ENCODE data around the gene HBS1L. TPM values are rescaled to one million over a fixed set of nuclear protein-coding genes. Genes with fewer than 3 reads are reported as not detected.

HBS1L gene
- total RNA-seq, 1 donor from 2014 or later = 39.1 TPM

DNA sequence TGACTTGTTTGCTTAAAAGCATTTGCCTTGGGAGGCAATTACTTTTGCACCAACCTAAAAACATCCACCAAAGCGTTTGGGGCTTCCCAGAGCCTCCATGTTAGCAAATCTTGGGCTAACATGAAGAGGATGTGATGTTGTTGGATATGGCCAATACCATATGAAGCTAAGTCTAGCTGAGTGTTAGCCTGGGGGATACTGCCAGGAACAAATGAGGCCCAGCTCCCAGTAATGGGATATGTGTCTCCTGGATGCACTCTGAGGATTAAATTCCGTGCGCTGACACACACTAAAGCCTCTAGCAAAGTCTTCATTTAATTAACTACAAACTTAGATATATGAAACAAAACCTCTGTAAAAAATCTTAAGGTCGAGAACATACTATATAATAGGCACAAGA lies 35.3 kb upstream of the HBS1L start:
- no peak overlapping the region for H3K9ac ChIP-seq (ENCODE audit: low read depth in 1 of 3, low read length in 3 of 3)
- no peaks in the 10 kb centered on the region for H3K9me3 ChIP-seq (ENCODE audit: control insufficient read depth in 3 of 3, low read length in 3 of 3)
- no peaks in the 10 kb centered on the region for H3K36me3 ChIP-seq (ENCODE audit: control insufficient read depth in 3 of 3, insufficient read depth in 3 of 3, low read length in 3 of 3)
- H3K4me3 ChIP-seq (ENCODE audit: low read length in 3 of 3) = no peak overlapping the region
- H3K27ac ChIP-seq (ENCODE audit: low read depth, low read length) = no peak overlapping the region
- no peaks in the 10 kb centered on the region for H3K27me3 ChIP-seq (ENCODE audit: control insufficient read depth in 3 of 3, insufficient read depth in 3 of 3, low read length in 3 of 3)
- no peaks in the 10 kb centered on the region for H3K4me1 ChIP-seq (ENCODE audit: control insufficient read depth in 3 of 3, insufficient read depth in 3 of 3, low read length in 3 of 3)

DNA sequence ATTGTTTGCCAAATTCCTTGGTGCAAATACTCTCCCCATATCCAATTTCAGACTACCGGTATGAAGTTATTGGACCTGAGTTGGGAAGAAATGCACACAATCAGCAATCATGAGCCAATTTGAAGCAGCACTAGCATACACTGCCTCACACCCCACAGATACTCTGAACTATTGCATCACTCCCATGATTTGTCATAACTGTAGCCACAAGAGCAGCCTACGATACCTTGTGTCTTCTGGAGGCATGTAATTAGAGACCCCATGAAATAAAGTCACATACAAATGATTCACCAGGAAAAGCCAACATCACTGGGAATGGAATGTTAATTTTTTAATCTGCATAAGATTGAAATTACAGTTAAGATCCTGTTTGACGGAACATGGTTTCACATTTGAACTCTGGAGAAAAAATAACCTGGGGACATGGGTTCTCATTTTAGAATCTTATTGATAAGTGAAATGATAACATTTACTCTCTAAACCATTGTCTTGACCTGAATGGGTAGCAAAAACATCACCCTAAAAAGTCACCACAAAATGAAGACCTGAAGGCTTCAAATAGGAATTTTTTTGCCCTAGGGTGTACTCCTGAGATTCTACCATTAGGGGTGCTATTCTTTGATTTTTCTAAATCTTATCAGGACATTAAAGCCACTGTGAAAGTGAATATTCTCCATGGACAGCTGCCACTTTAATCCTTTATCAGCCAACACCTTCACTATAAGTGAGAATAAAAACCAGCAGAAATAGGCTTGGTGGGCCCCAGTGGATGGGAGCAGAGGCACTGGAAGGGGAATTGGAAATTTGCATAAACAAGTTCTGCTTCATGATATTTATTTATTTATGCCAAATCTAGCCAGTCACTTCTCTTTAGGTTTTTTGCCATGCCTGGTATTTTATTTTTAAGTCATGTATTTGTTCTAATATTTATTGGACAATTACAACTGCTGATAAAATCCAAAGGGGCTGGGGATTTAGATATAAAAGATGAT lies 34.5 kb upstream of the HBS1L start:
- H3K4me3 ChIP-seq (ENCODE audit: low read length in 3 of 3) = no peak overlapping the region
- H3K27ac ChIP-seq (ENCODE audit: low read depth, low read length) = no peak overlapping the region
- no peaks in the 10 kb centered on the region for H3K27me3 ChIP-seq (ENCODE audit: control insufficient read depth in 3 of 3, insufficient read depth in 3 of 3, low read length in 3 of 3)
- H3K9ac ChIP-seq (ENCODE audit: low read depth in 1 of 3, low read length in 3 of 3) = no peak overlapping the region
- H3K4me1 ChIP-seq (ENCODE audit: control insufficient read depth in 3 of 3, insufficient read depth in 3 of 3, low read length in 3 of 3) = no peaks in the 10 kb centered on the region
- no peaks in the 10 kb centered on the region for H3K9me3 ChIP-seq (ENCODE audit: control insufficient read depth in 3 of 3, low read length in 3 of 3)
- no peaks in the 10 kb centered on the region for H3K36me3 ChIP-seq (ENCODE audit: control insufficient read depth in 3 of 3, insufficient read depth in 3 of 3, low read length in 3 of 3)

DNA sequence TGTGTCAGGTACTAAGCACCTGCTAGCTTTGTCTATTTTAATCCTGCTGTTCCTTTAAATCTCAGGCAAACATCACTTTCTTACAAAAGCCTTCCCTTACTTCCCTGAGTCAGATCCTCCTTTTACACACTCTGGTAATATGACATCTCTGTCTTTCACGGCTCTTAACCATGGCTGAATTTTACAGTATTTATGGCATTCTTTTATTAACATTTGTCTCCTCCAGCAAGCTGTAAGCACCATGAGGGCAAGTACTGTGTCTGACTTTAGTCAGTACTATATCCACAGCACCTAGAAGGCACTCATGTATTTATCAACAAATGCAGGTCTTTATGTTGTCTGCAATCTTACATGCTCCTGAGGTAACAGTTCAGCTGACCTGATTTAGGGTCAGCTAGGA lies 33.7 kb upstream of the HBS1L start:
- Histone ChIP-seq H3K9me3 (ENCODE audit: control insufficient read depth in 3 of 3, low read length in 3 of 3) (no peaks in the 10 kb centered on the region), H3K36me3 (ENCODE audit: control insufficient read depth in 3 of 3, insufficient read depth in 3 of 3, low read length in 3 of 3) (no peaks in the 10 kb centered on the region), H3K4me1 (ENCODE audit: control insufficient read depth in 3 of 3, insufficient read depth in 3 of 3, low read length in 3 of 3) (no peaks in the 10 kb centered on the region), H3K9ac (ENCODE audit: low read depth in 1 of 3, low read length in 3 of 3) (no peak overlapping the region), H3K4me3 (ENCODE audit: low read length in 3 of 3) (no peak overlapping the region), H3K27me3 (ENCODE audit: control insufficient read depth in 3 of 3, insufficient read depth in 3 of 3, low read length in 3 of 3) (no peaks in the 10 kb centered on the region), H3K27ac (ENCODE audit: low read depth, low read length) (no peak overlapping the region)

DNA sequence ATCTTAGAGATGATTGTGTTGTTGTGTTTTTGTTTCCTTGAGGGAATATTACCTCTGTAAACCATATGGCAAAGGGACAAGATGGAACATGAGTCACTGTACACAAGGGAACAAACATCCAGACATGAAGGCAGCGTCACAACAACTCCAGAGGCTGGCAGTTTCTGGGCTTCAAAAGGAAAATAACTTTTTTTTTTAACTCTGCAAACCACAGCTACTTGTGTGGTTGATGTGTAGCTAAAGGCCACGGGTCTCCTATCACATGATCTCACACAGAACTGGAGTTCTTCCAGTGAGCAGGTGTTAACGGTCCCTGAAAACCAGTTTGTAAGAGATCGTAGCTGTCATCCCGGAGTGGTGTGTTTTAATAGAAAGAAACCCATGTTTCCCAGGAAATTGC lies 33.2 kb upstream of the HBS1L start:
- Histone ChIP-seq H3K9me3 (ENCODE audit: control insufficient read depth in 3 of 3, low read length in 3 of 3) (no peaks in the 10 kb centered on the region), H3K36me3 (ENCODE audit: control insufficient read depth in 3 of 3, insufficient read depth in 3 of 3, low read length in 3 of 3) (no peaks in the 10 kb centered on the region), H3K27me3 (ENCODE audit: control insufficient read depth in 3 of 3, insufficient read depth in 3 of 3, low read length in 3 of 3) (no peaks in the 10 kb centered on the region), H3K27ac (ENCODE audit: low read depth, low read length) (no peak overlapping the region), H3K4me1 (ENCODE audit: control insufficient read depth in 3 of 3, insufficient read depth in 3 of 3, low read length in 3 of 3) (no peaks in the 10 kb centered on the region), H3K4me3 (ENCODE audit: low read length in 3 of 3) (no peak overlapping the region), H3K9ac (ENCODE audit: low read depth in 1 of 3, low read length in 3 of 3) (no peak overlapping the region)

DNA sequence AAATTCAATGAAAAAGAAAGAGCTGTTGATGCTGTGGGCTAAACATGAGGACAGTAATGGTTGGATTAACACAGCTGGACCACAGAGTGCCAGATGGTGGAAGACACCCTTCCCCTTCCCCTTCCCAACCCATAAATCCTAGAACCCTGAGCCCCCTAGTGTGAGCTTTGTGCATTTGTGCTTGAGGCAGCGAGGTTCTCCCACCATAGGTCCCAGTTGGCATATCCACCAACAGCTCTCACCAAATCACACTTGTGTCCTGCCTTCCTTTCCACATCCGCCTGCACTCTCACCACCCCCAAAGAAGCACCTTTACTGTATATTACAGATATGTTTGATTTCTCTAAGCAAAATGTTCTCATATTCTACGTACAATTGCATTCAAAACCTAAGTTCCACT lies 32.8 kb upstream of the HBS1L start:
- no peak overlapping the region for H3K9ac ChIP-seq (ENCODE audit: low read depth in 1 of 3, low read length in 3 of 3)
- H3K4me1 ChIP-seq (ENCODE audit: control insufficient read depth in 3 of 3, insufficient read depth in 3 of 3, low read length in 3 of 3) = no peaks in the 10 kb centered on the region
- no peak overlapping the region for H3K27ac ChIP-seq (ENCODE audit: low read depth, low read length)
- H3K4me3 ChIP-seq (ENCODE audit: low read length in 3 of 3) = no peak overlapping the region
- no peaks in the 10 kb centered on the region for H3K9me3 ChIP-seq (ENCODE audit: control insufficient read depth in 3 of 3, low read length in 3 of 3)
- H3K27me3 ChIP-seq (ENCODE audit: control insufficient read depth in 3 of 3, insufficient read depth in 3 of 3, low read length in 3 of 3) = no peaks in the 10 kb centered on the region
- H3K36me3 ChIP-seq (ENCODE audit: control insufficient read depth in 3 of 3, insufficient read depth in 3 of 3, low read length in 3 of 3) = no peaks in the 10 kb centered on the region

DNA sequence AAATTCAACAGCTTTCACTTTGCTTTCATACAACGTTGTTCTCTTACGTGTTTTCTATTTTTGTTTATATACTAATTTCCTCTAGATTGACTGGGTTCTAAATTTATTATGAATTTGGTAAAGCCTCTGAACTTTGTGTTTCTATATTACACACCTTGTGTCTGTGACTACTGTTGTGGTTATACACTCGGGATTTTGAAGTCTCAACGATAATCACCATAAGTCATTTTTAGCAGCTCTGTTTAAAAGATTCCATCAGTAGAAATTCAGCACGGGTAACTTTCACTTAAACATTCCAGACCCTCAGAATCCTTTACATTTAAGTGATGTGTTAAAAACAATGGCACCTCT lies 31.8 kb upstream of the HBS1L start:
- H3K9ac ChIP-seq (ENCODE audit: low read depth in 1 of 3, low read length in 3 of 3) = no peak overlapping the region
- no peak overlapping the region for H3K27ac ChIP-seq (ENCODE audit: low read depth, low read length)
- H3K36me3 ChIP-seq (ENCODE audit: control insufficient read depth in 3 of 3, insufficient read depth in 3 of 3, low read length in 3 of 3) = no peaks in the 10 kb centered on the region
- H3K9me3 ChIP-seq (ENCODE audit: control insufficient read depth in 3 of 3, low read length in 3 of 3) = no peaks in the 10 kb centered on the region
- H3K4me3 ChIP-seq (ENCODE audit: low read length in 3 of 3) = no peak overlapping the region
- no peaks in the 10 kb centered on the region for H3K4me1 ChIP-seq (ENCODE audit: control insufficient read depth in 3 of 3, insufficient read depth in 3 of 3, low read length in 3 of 3)
- H3K27me3 ChIP-seq (ENCODE audit: control insufficient read depth in 3 of 3, insufficient read depth in 3 of 3, low read length in 3 of 3) = no peaks in the 10 kb centered on the region

DNA sequence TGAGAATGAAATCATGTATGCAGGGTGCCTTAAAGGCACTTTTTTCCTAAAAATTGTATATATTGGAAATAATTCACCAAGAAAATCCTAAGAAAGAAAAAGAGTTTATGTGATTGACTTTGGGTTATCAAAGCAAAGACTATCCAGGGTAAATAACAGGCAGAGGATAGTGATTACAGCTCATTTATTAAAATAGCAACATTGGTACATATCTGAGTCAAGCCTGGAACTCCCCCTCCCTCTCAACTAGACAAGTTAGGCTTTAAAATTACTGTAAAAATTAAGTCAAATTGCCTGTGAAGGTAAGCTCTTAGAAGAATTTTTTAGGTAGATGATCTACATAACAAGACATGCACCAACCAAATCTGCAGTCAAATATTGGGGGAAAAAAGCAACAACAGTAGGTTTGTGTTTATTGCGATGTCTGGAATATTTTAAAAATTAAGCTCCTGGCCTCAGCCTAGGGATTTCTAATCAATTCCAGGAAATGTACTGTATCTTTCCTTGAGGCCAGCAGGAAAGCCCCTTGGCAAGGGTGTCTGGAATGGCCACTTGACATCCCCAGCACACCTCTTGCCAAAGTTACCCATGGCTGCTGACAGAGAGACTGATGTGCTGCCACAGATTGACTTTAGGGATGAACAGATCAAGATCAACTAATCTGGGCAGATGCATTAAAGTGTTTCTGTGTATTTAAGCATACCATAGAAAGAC lies 31.2 kb upstream of the HBS1L start:
- H3K27ac ChIP-seq (ENCODE audit: low read depth, low read length) = no peak overlapping the region
- no peaks in the 10 kb centered on the region for H3K4me1 ChIP-seq (ENCODE audit: control insufficient read depth in 3 of 3, insufficient read depth in 3 of 3, low read length in 3 of 3)
- H3K9me3 ChIP-seq (ENCODE audit: control insufficient read depth in 3 of 3, low read length in 3 of 3) = peaks cover 0 to 1% (median 0%) of the 10 kb centered on the region in 3 donors
- H3K27me3 ChIP-seq (ENCODE audit: control insufficient read depth in 3 of 3, insufficient read depth in 3 of 3, low read length in 3 of 3) = no peaks in the 10 kb centered on the region
- no peak overlapping the region for H3K9ac ChIP-seq (ENCODE audit: low read depth in 1 of 3, low read length in 3 of 3)
- no peaks in the 10 kb centered on the region for H3K36me3 ChIP-seq (ENCODE audit: control insufficient read depth in 3 of 3, insufficient read depth in 3 of 3, low read length in 3 of 3)
- H3K4me3 ChIP-seq (ENCODE audit: low read length in 3 of 3) = no peak overlapping the region

DNA sequence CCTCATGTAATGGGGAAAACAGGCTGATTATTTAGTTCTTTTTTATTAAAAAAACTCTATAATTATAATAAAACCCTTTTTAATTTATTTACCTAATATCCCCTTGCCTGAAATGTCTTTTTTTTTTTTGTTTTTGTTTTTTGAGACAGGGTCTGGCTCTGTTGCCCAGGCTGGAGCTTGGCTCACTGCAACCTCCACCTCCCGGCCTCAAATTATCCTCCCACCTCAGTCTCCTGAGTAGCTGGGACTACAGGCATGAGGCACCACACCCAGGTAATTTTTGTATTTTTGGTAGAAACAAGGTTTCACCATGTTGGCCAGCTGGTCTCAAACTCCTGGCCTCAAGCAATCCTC lies 30.3 kb upstream of the HBS1L start:
- no peak overlapping the region for H3K27ac ChIP-seq (ENCODE audit: low read depth, low read length)
- H3K9me3 ChIP-seq (ENCODE audit: control insufficient read depth in 3 of 3, low read length in 3 of 3) = peaks cover 0 to 2% (median 0%) of the 10 kb centered on the region in 3 donors
- no peaks in the 10 kb centered on the region for H3K4me1 ChIP-seq (ENCODE audit: control insufficient read depth in 3 of 3, insufficient read depth in 3 of 3, low read length in 3 of 3)
- H3K27me3 ChIP-seq (ENCODE audit: control insufficient read depth in 3 of 3, insufficient read depth in 3 of 3, low read length in 3 of 3) = no peaks in the 10 kb centered on the region
- no peaks in the 10 kb centered on the region for H3K36me3 ChIP-seq (ENCODE audit: control insufficient read depth in 3 of 3, insufficient read depth in 3 of 3, low read length in 3 of 3)
- H3K4me3 ChIP-seq (ENCODE audit: low read length in 3 of 3) = no peak overlapping the region
- no peak overlapping the region for H3K9ac ChIP-seq (ENCODE audit: low read depth in 1 of 3, low read length in 3 of 3)

DNA sequence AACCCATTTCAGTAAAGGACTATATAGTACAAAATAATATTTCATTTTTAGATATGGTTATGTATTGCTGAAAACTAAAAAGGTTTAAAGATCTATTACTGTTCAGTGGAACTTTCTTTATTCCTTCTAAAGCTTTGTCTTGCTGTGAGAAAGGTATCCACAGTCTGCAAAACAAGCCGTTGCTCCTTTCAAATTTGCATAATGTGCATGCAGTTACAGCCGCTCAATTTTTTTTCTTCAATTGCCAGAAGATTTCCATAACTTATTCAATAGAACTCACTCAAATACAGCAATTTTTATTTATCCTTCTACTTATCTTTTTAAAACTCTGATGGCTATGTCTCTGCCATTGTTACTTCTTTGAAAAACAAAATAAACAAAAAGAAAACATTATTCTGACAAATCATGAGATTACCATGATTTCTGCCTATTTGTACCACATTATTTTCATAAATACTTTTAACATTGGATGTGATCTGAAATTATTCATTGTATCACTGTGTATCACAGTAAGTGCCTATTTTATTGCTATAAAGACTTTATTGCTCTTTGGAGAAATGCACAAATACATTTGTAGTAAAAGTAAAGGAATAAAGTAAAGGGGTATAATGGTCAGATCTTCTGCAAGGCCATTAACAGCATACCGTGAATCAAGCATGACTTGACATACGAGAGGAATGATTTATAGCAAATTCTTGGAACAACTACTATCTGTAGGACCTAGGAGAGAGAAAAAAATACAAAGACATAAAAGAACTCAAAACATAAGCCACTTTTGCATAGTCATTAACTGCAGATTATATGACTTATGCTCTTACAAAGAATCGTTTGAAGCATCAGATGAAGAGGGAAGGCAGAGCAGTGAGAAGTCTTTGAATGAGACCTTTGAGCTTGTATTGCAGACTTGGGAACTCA lies 29.6 kb upstream of the HBS1L start:
- Histone ChIP-seq H3K27ac (ENCODE audit: low read depth, low read length) (no peak overlapping the region), H3K9ac (ENCODE audit: low read depth in 1 of 3, low read length in 3 of 3) (no peak overlapping the region), H3K27me3 (ENCODE audit: control insufficient read depth in 3 of 3, insufficient read depth in 3 of 3, low read length in 3 of 3) (no peaks in the 10 kb centered on the region), H3K4me1 (ENCODE audit: control insufficient read depth in 3 of 3, insufficient read depth in 3 of 3, low read length in 3 of 3) (no peaks in the 10 kb centered on the region), H3K9me3 (ENCODE audit: control insufficient read depth in 3 of 3, low read length in 3 of 3) (peaks cover 0 to 2% (median 0%) of the 10 kb centered on the region in 3 donors), H3K4me3 (ENCODE audit: low read length in 3 of 3) (no peak overlapping the region), H3K36me3 (ENCODE audit: control insufficient read depth in 3 of 3, insufficient read depth in 3 of 3, low read length in 3 of 3) (no peaks in the 10 kb centered on the region)

All from skeletal muscle tissue (tissue), 4 donors.